ENCODE data around the gene ST6GALNAC3.

DNA sequence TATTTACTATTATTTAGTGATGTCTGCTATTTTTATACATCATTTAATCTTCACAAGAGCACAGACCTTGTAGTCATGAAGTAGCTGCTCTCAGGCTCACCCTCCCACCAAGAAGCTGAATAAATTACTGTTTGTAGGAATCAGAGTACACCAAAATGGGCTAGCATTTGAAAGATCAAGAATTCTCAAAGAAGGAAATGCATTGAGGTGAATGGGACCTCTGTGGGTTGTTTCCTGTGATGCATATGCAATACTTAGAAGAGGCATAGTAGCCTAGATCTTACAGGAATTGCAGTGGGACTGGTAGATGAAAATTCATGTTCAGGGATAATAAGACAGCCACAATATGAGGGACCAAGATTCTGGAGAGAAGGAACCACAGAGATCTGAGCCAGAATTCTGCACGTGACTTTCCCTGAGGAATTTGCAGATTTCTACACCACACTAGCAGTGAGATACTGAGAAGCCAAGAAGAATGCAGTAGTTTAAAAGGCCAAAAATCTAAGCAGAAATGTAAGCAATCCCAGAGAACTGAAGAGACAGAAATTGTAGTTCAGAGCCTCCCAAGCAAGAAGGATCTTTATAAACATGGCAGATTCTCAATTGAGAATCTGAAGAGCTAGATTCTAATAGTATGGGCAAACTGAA lies 307.0 kb downstream of the ST6GALNAC3 start:
- TF ChIP-seq CTCF (IDR thresholded peaks at IDR 0.05; ENCODE audit: low read depth, low read length, poor library complexity, severe bottlenecking) (no peak), EZH2phosphoT487 (IDR thresholded peaks at IDR 0.05; ENCODE audit: borderline replicate concordance, low read length) (no peak)
